CD8-positive, alpha-beta memory T cell (primary cell): ENCODE results near the gene LCE3E. TPM values are rescaled to one million over a fixed set of nuclear protein-coding genes. Genes with fewer than 3 reads are reported as not detected.

Source experiments
- polyA plus RNA-seq: library from polyadenylated mRNA; unstranded; fragments of 300-500 nt; fragmentation: Illumina TruSeq; gene quantifications from one replicate; pipeline ENCODE4 v1.2.3, GENCODE V29; 2021
- total RNA-seq, 2 experiments: library from RNA; stranded (reverse); gene quantifications; one replicate each; pipeline ENCODE4 v1.2.3, GENCODE V29; 2021

Gene LCE3E
- total and polyA plus RNA-seq, 3 experiments from 2014 or later, result not detected

Other genes with a start within 250 kb of the LCE3E start
- gene FLG, start 241.5 kb downstream of the LCE3E start, total RNA-seq, result not detected
- not detected for gene FLG, start 241.5 kb downstream of the LCE3E start, polyA plus RNA-seq
- not detected for gene FLG2, start 206.8 kb downstream of the LCE3E start, total RNA-seq
- gene FLG2, start 206.8 kb downstream of the LCE3E start, polyA plus RNA-seq, result not detected
- not detected for gene CRNN, start 152.5 kb downstream of the LCE3E start, total RNA-seq
- not detected for gene CRNN, start 152.5 kb downstream of the LCE3E start, polyA plus RNA-seq
- not detected for gene LCE5A, start 56.0 kb downstream of the LCE3E start, total RNA-seq
- gene LCE5A, start 56.0 kb downstream of the LCE3E start, polyA plus RNA-seq, result not detected
- not detected for gene CRCT1, start 52.3 kb downstream of the LCE3E start, total RNA-seq
- gene CRCT1, start 52.3 kb downstream of the LCE3E start, polyA plus RNA-seq, result not detected
- gene LCE3D, start 13.7 kb upstream of the LCE3E start, total RNA-seq, result not detected
- gene LCE3D, start 13.7 kb upstream of the LCE3E start, polyA plus RNA-seq, result not detected
- gene LCE3C, start 33.5 kb upstream of the LCE3E start, total RNA-seq, result not detected
- gene LCE3C, start 33.5 kb upstream of the LCE3E start, polyA plus RNA-seq, result not detected
- gene LCE3B, start 47.0 kb upstream of the LCE3E start, total RNA-seq, result not detected
- gene LCE3B, start 47.0 kb upstream of the LCE3E start, polyA plus RNA-seq, result not detected
- not detected for gene LCE3A, start 56.3 kb upstream of the LCE3E start, total RNA-seq
- gene LCE3A, start 56.3 kb upstream of the LCE3E start, polyA plus RNA-seq, result not detected
- gene LCE2D, start 96.6 kb upstream of the LCE3E start, total RNA-seq, result not detected
- not detected for gene LCE2D, start 96.6 kb upstream of the LCE3E start, polyA plus RNA-seq
- gene LCE2C, start 108.5 kb upstream of the LCE3E start, total RNA-seq, result not detected
- not detected for gene LCE2C, start 108.5 kb upstream of the LCE3E start, polyA plus RNA-seq
- not detected for gene LCE2B, start 119.3 kb upstream of the LCE3E start, total RNA-seq
- gene LCE2B, start 119.3 kb upstream of the LCE3E start, polyA plus RNA-seq, result not detected
- not detected for gene LCE2A, start 131.6 kb upstream of the LCE3E start, total RNA-seq
- not detected for gene LCE2A, start 131.6 kb upstream of the LCE3E start, polyA plus RNA-seq
- not detected for gene LCE4A, start 141.4 kb upstream of the LCE3E start, total RNA-seq
- not detected for gene LCE4A, start 141.4 kb upstream of the LCE3E start, polyA plus RNA-seq
- gene KPRP, start 191.2 kb upstream of the LCE3E start, total RNA-seq, result not detected
- gene KPRP, start 191.2 kb upstream of the LCE3E start, polyA plus RNA-seq, result not detected
- not detected for gene LCE1F, start 208.4 kb upstream of the LCE3E start, total RNA-seq
- gene LCE1F, start 208.4 kb upstream of the LCE3E start, polyA plus RNA-seq, result not detected
- gene LCE1E, start 219.5 kb upstream of the LCE3E start, total RNA-seq, result not detected
- gene LCE1E, start 219.5 kb upstream of the LCE3E start, polyA plus RNA-seq, result not detected
- not detected for gene LCE1D, start 229.9 kb upstream of the LCE3E start, total RNA-seq
- not detected for gene LCE1D, start 229.9 kb upstream of the LCE3E start, polyA plus RNA-seq
- not detected for gene LCE1C, start 239.9 kb upstream of the LCE3E start, total RNA-seq
- gene LCE1C, start 239.9 kb upstream of the LCE3E start, polyA plus RNA-seq, result not detected
- not detected for gene LCE1B, start 245.2 kb upstream of the LCE3E start, total RNA-seq
- not detected for gene LCE1B, start 245.2 kb upstream of the LCE3E start, polyA plus RNA-seq